ENCODE data around the gene TMEM273.

TMEM273 gene

GRCh38 chr10:49176310-49177268, 11.6 kb downstream of the TMEM273 start:
- DNase-seq (ENCODE audit: low read depth, low spot score) = no peak

- DNase-seq (ENCODE audit: low read depth, low spot score) = no peak
Observed at GRCh38 chr10:49175587-49176309, 12.4 kb downstream of the TMEM273 start.

- no peak for DNase-seq (ENCODE audit: low read depth, low spot score)
Observed at GRCh38 chr10:49174926-49175500, 13.2 kb downstream of the TMEM273 start.

GRCh38 chr10:49174261-49174925, 13.8 kb downstream of the TMEM273 start:
- DNase-seq (ENCODE audit: low read depth, low spot score) = no peak

- DNase-seq (ENCODE audit: low read depth, low spot score) = no peak
Observed at GRCh38 chr10:49173853-49174252, 14.3 kb downstream of the TMEM273 start.

GRCh38 chr10:49173201-49173772, 14.9 kb downstream of the TMEM273 start:
- no peak for DNase-seq (ENCODE audit: low read depth, low spot score)

GRCh38 chr10:49172777-49173132, 15.4 kb downstream of the TMEM273 start:
- DNase-seq (ENCODE audit: low read depth, low spot score) = no peak

GRCh38 chr10:49172061-49172776, 16.0 kb downstream of the TMEM273 start:
- DNase-seq (ENCODE audit: low read depth, low spot score) = no peak

- DNase-seq (ENCODE audit: low read depth, low spot score) = no peak
Observed at GRCh38 chr10:49171326-49172060, 16.7 kb downstream of the TMEM273 start.

GRCh38 chr10:49170632-49171325, 17.4 kb downstream of the TMEM273 start:
- DNase-seq (ENCODE audit: low read depth, low spot score) = no peak

- no peak for DNase-seq (ENCODE audit: low read depth, low spot score)
Observed at GRCh38 chr10:49169776-49170175, 18.4 kb downstream of the TMEM273 start.

- no peak for DNase-seq (ENCODE audit: low read depth, low spot score)
Observed at GRCh38 chr10:49168831-49169500, 19.2 kb downstream of the TMEM273 start.

GRCh38 chr10:49168171-49168540, 20.0 kb downstream of the TMEM273 start:
- no peak for DNase-seq (ENCODE audit: low read depth, low spot score)

GRCh38 chr10:49167425-49168170, 20.6 kb downstream of the TMEM273 start:
- DNase-seq (ENCODE audit: low read depth, low spot score) = no peak

- DNase-seq (ENCODE audit: low read depth, low spot score) = no peak
Observed at GRCh38 chr10:49166484-49167400, 21.4 kb downstream of the TMEM273 start.

- DNase-seq (ENCODE audit: low read depth, low spot score) = no peak
Observed at GRCh38 chr10:49165821-49166483, 22.2 kb downstream of the TMEM273 start.

- DNase-seq (ENCODE audit: low read depth, low spot score) = no peak
Observed at GRCh38 chr10:49165259-49165658, 22.9 kb downstream of the TMEM273 start.

All from astrocyte of the hippocampus (primary cell).